Keratinocyte (primary cell): Measurements from ENCODE around the gene TRMT61A. TPM values are rescaled to one million over a fixed set of nuclear protein-coding genes. Genes with fewer than 3 reads are reported as not detected.

Experiments
- DNase-seq: peaks from one replicate; pipeline ENCODE4 v3.0.0-alpha.2; 2011; ENCODE audit warnings: low read depth, missing footprints, low spot score
- FAIRE-seq: peaks from 2 replicates; lab custom pipeline; 2011; peaks lifted over from hg19 to GRCh38; lab: Jason Lieb, UNC
- H2AFZ ChIP-seq: 2 replicates; pipeline ENCODE4 v1.6.0; 2012; ENCODE audit warnings: low read length, control low read depth, inconsistent platforms; ENCODE audit not compliant: control insufficient read depth
- H3K27ac ChIP-seq: 2 replicates; pipeline ENCODE4 v1.5.1; 2011; ENCODE audit warnings: low read length; ENCODE audit not compliant: control insufficient read depth, insufficient read depth
- H3K27me3 ChIP-seq: 3 replicates; pipeline ENCODE4 v1.6.0; 2011; ENCODE audit warnings: low read length; ENCODE audit not compliant: control insufficient read depth, insufficient read depth; ENCODE audit errors: extremely low read depth
- H3K36me3 ChIP-seq, 2 experiments: 2 replicates in 1 of 2; 3 replicates in 1 of 2; pipeline ENCODE4 v1.5.1; 2011; ENCODE audit warnings: low read length in 2 of 2, mild to moderate bottlenecking in 1 of 2; ENCODE audit not compliant: control insufficient read depth in 2 of 2, insufficient read depth in 2 of 2; ENCODE audit errors: extremely low read depth in 1 of 2
- H3K4me1 ChIP-seq: 3 replicates; pipeline ENCODE4 v1.5.1; 2011; ENCODE audit warnings: low read length; ENCODE audit not compliant: control insufficient read depth, insufficient read depth; ENCODE audit errors: extremely low read depth
- H3K4me2 ChIP-seq: 3 replicates; pipeline ENCODE4 v1.6.0; 2011; ENCODE audit warnings: low read depth, low read length; ENCODE audit not compliant: control insufficient read depth, insufficient read depth; ENCODE audit errors: extremely low read depth
- H3K4me3 ChIP-seq, 3 experiments: fragments of 200-600 bp in 1 of 3; sonication (generic) in 1 of 3; 2 replicates in 2 of 3; 3 replicates in 1 of 3; pipeline ENCODE4 v1.5.1; 2011 to 2016; ENCODE audit warnings: low read length in 3 of 3, mild to moderate bottlenecking in 3 of 3, control low read depth in 2 of 3, inconsistent platforms in 1 of 3, low read depth in 1 of 3, mixed read lengths in 1 of 3, mixed run types in 1 of 3, moderate library complexity in 1 of 3; ENCODE audit not compliant: control insufficient read depth in 2 of 3, insufficient read depth in 2 of 3; ENCODE audit errors: extremely low read depth in 1 of 3
- H3K79me2 ChIP-seq: 2 replicates; pipeline ENCODE4 v1.6.0; 2012; ENCODE audit warnings: low read length; ENCODE audit not compliant: control insufficient read depth, insufficient read depth
- H3K9ac ChIP-seq: 3 replicates; pipeline ENCODE4 v1.6.0; 2011; ENCODE audit warnings: low read length; ENCODE audit not compliant: control insufficient read depth, insufficient read depth; ENCODE audit errors: extremely low read depth
- H3K9me1 ChIP-seq: 3 replicates; pipeline ENCODE4 v1.6.0; 2011; ENCODE audit warnings: low read length; ENCODE audit not compliant: control insufficient read depth, insufficient read depth; ENCODE audit errors: extremely low read depth
- H3K9me3 ChIP-seq: 2 replicates; pipeline ENCODE4 v1.5.1; 2012; ENCODE audit warnings: low read depth, low read length; ENCODE audit not compliant: control insufficient read depth
- H4K20me1 ChIP-seq: 3 replicates; pipeline ENCODE4 v1.6.0; 2011; ENCODE audit warnings: low read length; ENCODE audit not compliant: control insufficient read depth, insufficient read depth; ENCODE audit errors: extremely low read depth
- EZH2 ChIP-seq: IDR thresholded peaks from one replicate; pipeline ENCODE4 v1.6.1; 2012; ENCODE audit warnings: inconsistent platforms, mild to moderate bottlenecking, low read length, moderate library complexity
- dilution Hi-C: fragments of 300-500 bp; cut with MboI; formaldehyde crosslinking; loops from one replicate; pipeline ENCODE4 v1.7.0; 2020; ENCODE audit warnings: low sequenced_read_pairs; ENCODE audit not compliant: extremely low pct_ligation_motif_present
- polyA plus RNA-seq, 5 experiments: library from polyadenylated mRNA; depleted of rRNA in 3 of 5; stranded (reverse) in 3 of 5; stranded (forward) in 1 of 5; unstranded in 1 of 5; fragments of >200 nt; gene quantifications; 1 replicate in 1 of 5; 2 replicates in 3 of 5; 3 replicates in 1 of 5; pipeline versions ENCODE4 v1.2.1 to v1.2.3, GENCODE V29; 2011 to 2012; ENCODE audit warnings: missing spikeins in 2 of 5, low read depth in 1 of 5, low replicate concordance in 1 of 5
- TF ChIP-seq, protein P1 (sequence below), 3 experiments: IDR thresholded peaks in 1 of 3; conservative IDR thresholded peaks in 1 of 3; optimal IDR thresholded peaks in 1 of 3; 2 replicates in 2 of 3; 3 replicates in 1 of 3; pipeline versions ENCODE3 to v1.5.1; 2011; ENCODE audit warnings: low read length in 3 of 3, mild to moderate bottlenecking in 3 of 3, moderate library complexity in 2 of 3, control low read depth in 1 of 3, inconsistent platforms in 1 of 3; ENCODE audit not compliant: insufficient read depth in 2 of 3; ENCODE audit errors: extremely low read depth in 1 of 3

TRMT61A gene
- polyA plus RNA-seq, 1 donor (not counting 4 experiments of a cell fraction or from before 2014, with no cell fraction given), result 4.4 TPM

DNA sequence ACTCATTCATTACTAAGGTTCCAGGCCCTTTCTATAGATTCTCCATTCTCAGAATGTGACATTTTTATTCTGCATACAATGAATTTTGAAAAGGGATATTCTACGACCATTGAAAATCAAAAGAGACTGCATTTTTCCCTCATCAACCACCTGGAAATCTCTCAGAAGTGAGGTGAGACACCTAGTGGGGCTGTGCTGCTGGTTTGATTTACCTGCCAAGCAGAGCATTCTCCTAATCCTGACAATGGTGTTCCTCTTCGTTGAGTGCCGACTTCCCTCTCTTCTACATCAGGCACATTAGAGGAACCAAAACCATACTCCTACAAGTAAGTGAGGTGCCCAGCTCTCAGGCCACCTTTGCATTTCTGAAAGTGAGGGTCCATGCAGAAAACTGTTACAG, 21.2 kb upstream of the TRMT61A start:
- Histone ChIP-seq H3K4me2 (no peak overlapping the region), H3K36me3 (peaks cover 49% of the 10 kb centered on the region in 2 experiments), H3K27me3 (no peaks in the 10 kb centered on the region), H3K27ac (no peak overlapping the region), H2AFZ (no peak overlapping the region), H3K79me2 (no peaks in the 10 kb centered on the region), H3K9ac (no peak overlapping the region), H3K4me3 (no peak overlapping the region), H3K9me1 (peaks cover 4% of the 10 kb centered on the region), H3K9me3 (no peaks in the 10 kb centered on the region), H3K4me1 (peaks cover 6% of the 10 kb centered on the region), H4K20me1 (peaks cover 5% of the 10 kb centered on the region)
- TF ChIP-seq, protein P1, sequence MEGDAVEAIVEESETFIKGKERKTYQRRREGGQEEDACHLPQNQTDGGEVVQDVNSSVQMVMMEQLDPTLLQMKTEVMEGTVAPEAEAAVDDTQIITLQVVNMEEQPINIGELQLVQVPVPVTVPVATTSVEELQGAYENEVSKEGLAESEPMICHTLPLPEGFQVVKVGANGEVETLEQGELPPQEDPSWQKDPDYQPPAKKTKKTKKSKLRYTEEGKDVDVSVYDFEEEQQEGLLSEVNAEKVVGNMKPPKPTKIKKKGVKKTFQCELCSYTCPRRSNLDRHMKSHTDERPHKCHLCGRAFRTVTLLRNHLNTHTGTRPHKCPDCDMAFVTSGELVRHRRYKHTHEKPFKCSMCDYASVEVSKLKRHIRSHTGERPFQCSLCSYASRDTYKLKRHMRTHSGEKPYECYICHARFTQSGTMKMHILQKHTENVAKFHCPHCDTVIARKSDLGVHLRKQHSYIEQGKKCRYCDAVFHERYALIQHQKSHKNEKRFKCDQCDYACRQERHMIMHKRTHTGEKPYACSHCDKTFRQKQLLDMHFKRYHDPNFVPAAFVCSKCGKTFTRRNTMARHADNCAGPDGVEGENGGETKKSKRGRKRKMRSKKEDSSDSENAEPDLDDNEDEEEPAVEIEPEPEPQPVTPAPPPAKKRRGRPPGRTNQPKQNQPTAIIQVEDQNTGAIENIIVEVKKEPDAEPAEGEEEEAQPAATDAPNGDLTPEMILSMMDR (optimal IDR thresholded peaks at IDR 0.05 in 1 of 3, IDR thresholded peaks at IDR 0.05 in 1 of 3, conservative IDR thresholded peaks at IDR 0.05 in 1 of 3; ENCODE audit: extremely low read depth in 1 of 3, insufficient read depth in 2 of 3, low read length in 3 of 3), result no peak
- no peak for TF ChIP-seq EZH2
- DNase-seq, result no peak
- dilution Hi-C loops, result no loop called here
- FAIRE-seq, result no peak

GRCh38 chr14:103508521-103509329, 20.3 kb upstream of the TRMT61A start:
- dilution Hi-C loops, result no loop called here
- no peaks in the 10 kb centered on the region for H3K79me2 ChIP-seq
- FAIRE-seq (no peak), DNase-seq (no peak)
- peaks cover 15% of the 10 kb centered on the region for H3K4me1 ChIP-seq
- H3K27ac ChIP-seq, result no peak overlapping the region
- no peak overlapping the region for H3K4me2 ChIP-seq
- H3K9ac ChIP-seq, result no peak overlapping the region
- H3K9me3 ChIP-seq, result no peaks in the 10 kb centered on the region
- TF ChIP-seq, protein P1 (optimal IDR thresholded peaks at IDR 0.05 in 1 of 3, IDR thresholded peaks at IDR 0.05 in 1 of 3, conservative IDR thresholded peaks at IDR 0.05 in 1 of 3; ENCODE audit: extremely low read depth in 1 of 3, insufficient read depth in 2 of 3, low read length in 3 of 3), result no peak
- no peak for TF ChIP-seq EZH2
- H2AFZ ChIP-seq, result no peak overlapping the region
- peaks cover 4% of the 10 kb centered on the region for H3K9me1 ChIP-seq
- H3K4me3 ChIP-seq, result no peak overlapping the region
- peaks cover 40 to 44% of the 10 kb centered on the region in 2 experiments for H3K36me3 ChIP-seq
- no peaks in the 10 kb centered on the region for H3K27me3 ChIP-seq
- H4K20me1 ChIP-seq, result peaks cover 5% of the 10 kb centered on the region
